COLO829 (cell line): ENCODE data around the gene CCDC184.
"Not testable (repeated sequence)": the region's sequence is repeated elsewhere in the genome, so short reads cannot be mapped to it uniquely, and the experiment has no call there.

Source experiments
- DNase-seq: peaks from one replicate; pipeline ENCODE4 v3.0.0; 2012; ENCODE audit warnings: low spot score

CCDC184 gene

DNA sequence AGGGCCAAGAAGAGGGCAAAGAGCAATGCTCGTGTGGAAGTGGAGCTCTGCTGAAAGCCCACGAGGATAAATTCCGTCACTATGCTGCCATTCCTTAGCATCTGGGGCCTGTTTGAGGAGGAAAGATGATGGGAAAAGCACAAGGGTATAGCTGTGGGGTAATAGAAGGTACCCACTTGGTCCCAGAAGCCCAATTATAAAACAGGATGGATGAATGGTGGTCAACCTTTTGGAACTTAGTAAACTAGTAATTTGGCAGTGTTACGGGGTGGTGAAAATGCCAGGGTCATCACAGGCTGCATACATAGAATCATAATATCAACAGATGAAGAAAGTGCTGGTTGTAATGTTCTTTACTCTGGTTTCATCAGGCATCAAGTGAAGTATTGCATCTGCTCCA, 19.7 kb downstream of the CCDC184 start, which contains the start of gene OR10AD1:
OR10AD1 (minus strand) TSS at position 101 of the 400 bp plus-strand sequence; CDS start at position 101, 0 bp downstream.
- DNase-seq: no peak

GRCh38 chr12:48209495-48209894, 26.1 kb downstream of the CCDC184 start:
- not testable (repeated sequence) for DNase-seq

GRCh38 chr12:48216785-48217184, 33.3 kb downstream of the CCDC184 start:
- no peak for DNase-seq

DNA sequence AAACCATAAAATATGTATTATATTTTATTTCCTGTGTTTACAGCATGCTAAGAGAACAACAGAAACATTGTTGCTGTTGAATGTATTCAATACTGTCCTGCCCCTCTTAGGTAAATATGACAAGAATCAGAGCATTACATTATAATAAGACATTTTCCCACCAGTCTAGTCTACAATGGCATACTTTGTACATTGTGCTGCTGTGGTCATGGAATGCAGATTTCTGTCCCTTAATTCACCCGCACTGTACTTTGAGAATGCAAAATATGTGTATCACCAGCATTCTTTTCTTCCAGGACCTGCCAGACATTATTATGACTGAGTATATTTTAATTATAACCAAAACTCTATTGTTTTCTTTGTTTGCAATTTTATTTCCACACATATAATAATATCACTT, 36.2 kb downstream of the CCDC184 start:
- peak; percentile 9 for DNase-seq

DNA sequence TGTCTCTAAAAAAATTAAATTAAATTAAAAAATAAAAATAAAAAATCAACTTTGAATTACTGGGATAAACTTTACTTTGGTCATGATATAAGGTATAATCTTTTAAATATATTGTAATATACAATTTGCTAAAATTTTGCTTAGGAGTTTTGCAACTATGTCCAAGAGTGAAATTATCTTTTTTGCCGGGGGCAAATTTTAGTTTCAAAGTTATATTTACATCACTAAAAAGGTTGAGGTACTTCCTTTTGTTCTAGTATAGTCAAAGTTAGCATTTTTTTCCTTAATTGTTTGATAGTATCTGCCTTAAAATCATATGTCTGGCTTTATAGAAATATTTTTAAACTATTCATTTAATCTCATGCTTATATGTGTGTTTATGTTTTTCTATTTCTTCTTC, 37.3 kb downstream of the CCDC184 start:
- DNase-seq: no peak

DNA sequence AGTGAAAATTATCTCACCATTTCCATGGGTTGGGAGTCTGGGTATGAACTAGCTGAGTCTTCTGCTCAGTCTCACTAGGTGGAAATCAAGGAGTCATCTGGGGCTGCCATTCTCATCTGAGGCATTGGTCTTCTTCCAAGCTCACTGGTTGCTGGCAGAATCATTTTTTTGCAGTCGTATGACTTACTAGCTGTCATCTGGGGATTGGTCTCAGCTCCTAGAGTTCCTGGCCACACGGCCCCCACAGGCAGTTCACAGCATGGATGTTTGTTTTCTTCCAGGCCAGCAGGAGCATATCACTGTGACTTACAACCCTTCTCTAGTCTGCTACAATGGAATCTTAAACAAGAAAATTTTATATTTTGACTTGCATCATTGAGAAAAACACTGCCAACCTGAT, 38.2 kb downstream of the CCDC184 start:
- DNase-seq: no peak

DNA sequence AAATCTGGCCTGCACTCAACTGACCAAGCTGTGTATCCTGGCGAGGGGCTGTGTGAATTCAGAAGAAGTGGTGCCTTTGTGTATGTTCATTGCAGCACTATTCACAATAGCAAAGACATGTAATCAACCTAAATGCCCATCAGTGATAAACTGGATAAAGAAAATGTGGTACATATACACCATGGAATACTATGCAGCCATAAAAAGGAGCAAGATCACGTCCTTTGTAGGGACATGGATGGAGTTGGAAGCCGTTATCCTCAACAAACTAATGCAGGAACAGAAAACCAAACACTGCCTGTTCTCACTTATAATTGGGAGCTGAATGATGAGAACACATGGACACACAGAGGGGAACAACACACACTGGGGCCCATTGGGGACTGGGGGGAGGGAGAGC, 41.1 kb downstream of the CCDC184 start:
- DNase-seq: not testable (repeated sequence)

GRCh38 chr12:48231169-48231958, 47.9 kb downstream of the CCDC184 start:
- not testable (repeated sequence) for DNase-seq
